GM19025 (cell line): Measurements from ENCODE around the gene ING2.

Experiments used
- ATAC-seq: cut with Tn5 transposase; IDR thresholded peaks from one replicate; pipeline ENCODE4 v1.9.1; 2021; ENCODE audit warnings: mild to moderate bottlenecking, low read depth, moderate library complexity; ENCODE audit not compliant: unreplicated experiment

The ING2 gene

GRCh38 chr4:183495184-183495583 lies 9.7 kb upstream of the ING2 start:
- ATAC-seq: no peak

GRCh38 chr4:183499389-183499788 lies 5.5 kb upstream of the ING2 start:
- no peak for ATAC-seq

GRCh38 chr4:183499801-183500200 lies 5.1 kb upstream of the ING2 start:
- ATAC-seq: no peak

- no peak for ATAC-seq
These were observed 1.3 kb upstream of the ING2 start for GRCh38 chr4:183503497-183504063.

GRCh38 chr4:183504064-183504929 lies 561 bp upstream of the ING2 start:
- ATAC-seq: peak; percentile 67

- peak; percentile 28 for ATAC-seq
These were observed 942 bp downstream of the ING2 start for GRCh38 chr4:183505611-183506388.

- no peak for ATAC-seq
These were observed 1.5 kb downstream of the ING2 start for GRCh38 chr4:183506389-183506735.

- no peak for ATAC-seq
These were observed 3.3 kb downstream of the ING2 start for GRCh38 chr4:183507925-183508696.

- ATAC-seq: no peak
These were observed 4.0 kb downstream of the ING2 start for GRCh38 chr4:183508697-183509335.

GRCh38 chr4:183515411-183515810 lies 10.6 kb downstream of the ING2 start:
- no peak for ATAC-seq

- ATAC-seq: no peak
These were observed 12.3 kb downstream of the ING2 start for GRCh38 chr4:183517194-183517593.

GRCh38 chr4:183517781-183518180 lies 12.9 kb downstream of the ING2 start:
- ATAC-seq: no peak

GRCh38 chr4:183522821-183523220 lies 18.0 kb downstream of the ING2 start:
- no peak for ATAC-seq

- no peak for ATAC-seq
These were observed 22.5 kb downstream of the ING2 start for GRCh38 chr4:183527326-183527725.

- no peak for ATAC-seq
These were observed 28.0 kb downstream of the ING2 start for GRCh38 chr4:183532821-183533220.

- ATAC-seq: no peak
These were observed 28.8 kb downstream of the ING2 start for GRCh38 chr4:183533698-183534097.

- no peak for ATAC-seq
These were observed 35.7 kb downstream of the ING2 start for GRCh38 chr4:183540410-183541009.

GRCh38 chr4:183541010-183541751 lies 36.3 kb downstream of the ING2 start:
- no peak for ATAC-seq

GRCh38 chr4:183541752-183542040 lies 36.8 kb downstream of the ING2 start:
- ATAC-seq: no peak
